GM21528 (cell line): ENCODE measurements around the gene EOGT.

Source experiments
- ATAC-seq: cut with Tn5 transposase; IDR thresholded peaks from one replicate; pipeline ENCODE4 v1.9.1; 2021; ENCODE audit warnings: mild to moderate bottlenecking, moderate library complexity; ENCODE audit not compliant: unreplicated experiment, low FRiP score

The EOGT gene

GRCh38 chr3:68963891-68964290 lies 49.6 kb downstream of the EOGT start:
- no peak for ATAC-seq

GRCh38 chr3:68963376-68963775 lies 50.1 kb downstream of the EOGT start:
- ATAC-seq = no peak

GRCh38 chr3:68958932-68959331 lies 54.6 kb downstream of the EOGT start:
- ATAC-seq = no peak

- no peak for ATAC-seq
Measured at GRCh38 chr3:68957895-68958294, 55.6 kb downstream of the EOGT start.

- no peak for ATAC-seq
Measured at GRCh38 chr3:68953816-68954444, 59.6 kb downstream of the EOGT start.

GRCh38 chr3:68945225-68945624 lies 68.3 kb downstream of the EOGT start:
- no peak for ATAC-seq

GRCh38 chr3:68943753-68944500 lies 69.6 kb downstream of the EOGT start:
- ATAC-seq = no peak

GRCh38 chr3:68941055-68941454 lies 72.4 kb downstream of the EOGT start:
- ATAC-seq = no peak

GRCh38 chr3:68936856-68937255 lies 76.6 kb downstream of the EOGT start:
- ATAC-seq = no peak

- ATAC-seq = no peak
Measured at GRCh38 chr3:68935778-68936177, 77.7 kb downstream of the EOGT start.

- no peak for ATAC-seq
Measured at GRCh38 chr3:68931406-68932149, 81.9 kb downstream of the EOGT start.
